ENCODE results near the gene LOXL3. TPM values are rescaled to one million over a fixed set of nuclear protein-coding genes. Genes with fewer than 3 reads are reported as not detected.
"Not testable (repeated sequence)": the region's sequence is repeated elsewhere in the genome, so short reads cannot be mapped to it uniquely, and the experiment has no call there.

LOXL3 gene
- polyA plus RNA-seq, 1 of the 3 experiments (the other 2 are of a cell fraction) = 47.9 TPM

DNA sequence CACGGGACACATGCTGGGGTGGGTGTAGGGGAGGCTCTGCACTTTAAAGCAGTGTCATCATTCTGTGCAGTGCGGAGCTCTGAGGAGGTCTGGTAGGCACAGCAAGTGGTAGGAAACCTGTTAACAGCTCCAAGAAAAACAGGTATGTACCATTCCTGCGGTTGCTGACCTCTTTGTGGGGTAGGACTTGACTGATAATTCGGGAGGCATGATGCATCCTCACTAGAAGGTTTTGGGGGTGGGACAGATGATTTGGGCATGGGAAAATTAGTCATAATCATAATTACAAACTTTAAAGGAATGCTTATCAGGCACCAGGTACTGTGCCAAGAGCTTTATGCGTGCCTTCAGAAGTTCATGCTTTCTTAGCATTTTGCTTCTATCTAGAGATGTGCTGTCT is 10.5 kb upstream of the LOXL3 start:
- H3K9me3 ChIP-seq = no peaks in the 10 kb centered on the region
- H3K27ac ChIP-seq (ENCODE audit: low read depth in 2 of 2, low read length in 1 of 2) = peak overlapping the region in 1 of 2 experiments; percentile 93; a peak in 2 of 4 replicates
- peaks cover 39% of the 10 kb centered on the region for H3F3A ChIP-seq (replicated peaks; ENCODE audit: insufficient read depth)
- peaks cover 7 to 27% of the 10 kb centered on the region in 2 experiments; a peak in 3 of 4 replicates for H3K4me1 ChIP-seq (ENCODE audit: control insufficient read depth in 1 of 2, insufficient read depth in 2 of 2, low read depth in 1 of 2, low read length in 1 of 2)
- H3K9ac ChIP-seq = no peak overlapping the region
- no peak overlapping the region; the same call in 1 of the 2 replicates for H3K4me2 ChIP-seq
- WGBS (ENCODE audit: low lambda C conversion rate) = 56% methylated on average over 5 of the region's 5 CpGs
- H3K27me3 ChIP-seq (ENCODE audit: insufficient read depth) = no peaks in the 10 kb centered on the region
- H3K4me3 ChIP-seq (ENCODE audit: low read depth in 2 of 2, low read length in 1 of 2) = no peak overlapping the region
- H3K36me3 ChIP-seq (replicated peaks in 1 of 2; ENCODE audit: control insufficient read depth in 1 of 2, insufficient read depth in 2 of 2, low read length in 1 of 2) = no peaks in the 10 kb centered on the region
- no peak for DNase-seq
- no peak for TF ChIP-seq MEF2A (IDR thresholded peaks at IDR 0.05; ENCODE audit: borderline replicate concordance, low read depth)
- TF ChIP-seq RCOR1 (IDR thresholded peaks at IDR 0.05; ENCODE audit: low read length) = no peak
- no peak for TF ChIP-seq GABPA (IDR thresholded peaks at IDR 0.05; ENCODE audit: low read depth)
- no peak for TF ChIP-seq EZH2phosphoT487 (IDR thresholded peaks at IDR 0.05; ENCODE audit: borderline replicate concordance, low read depth)
- no peak for TF ChIP-seq SIN3A (IDR thresholded peaks at IDR 0.05; ENCODE audit: borderline replicate concordance, low read depth, low read length)
- no peak; the same call in 1 of the 2 replicates for TF ChIP-seq NFIC (IDR thresholded peaks at IDR 0.05; ENCODE audit: borderline replicate concordance)
- TF ChIP-seq, protein P1, sequence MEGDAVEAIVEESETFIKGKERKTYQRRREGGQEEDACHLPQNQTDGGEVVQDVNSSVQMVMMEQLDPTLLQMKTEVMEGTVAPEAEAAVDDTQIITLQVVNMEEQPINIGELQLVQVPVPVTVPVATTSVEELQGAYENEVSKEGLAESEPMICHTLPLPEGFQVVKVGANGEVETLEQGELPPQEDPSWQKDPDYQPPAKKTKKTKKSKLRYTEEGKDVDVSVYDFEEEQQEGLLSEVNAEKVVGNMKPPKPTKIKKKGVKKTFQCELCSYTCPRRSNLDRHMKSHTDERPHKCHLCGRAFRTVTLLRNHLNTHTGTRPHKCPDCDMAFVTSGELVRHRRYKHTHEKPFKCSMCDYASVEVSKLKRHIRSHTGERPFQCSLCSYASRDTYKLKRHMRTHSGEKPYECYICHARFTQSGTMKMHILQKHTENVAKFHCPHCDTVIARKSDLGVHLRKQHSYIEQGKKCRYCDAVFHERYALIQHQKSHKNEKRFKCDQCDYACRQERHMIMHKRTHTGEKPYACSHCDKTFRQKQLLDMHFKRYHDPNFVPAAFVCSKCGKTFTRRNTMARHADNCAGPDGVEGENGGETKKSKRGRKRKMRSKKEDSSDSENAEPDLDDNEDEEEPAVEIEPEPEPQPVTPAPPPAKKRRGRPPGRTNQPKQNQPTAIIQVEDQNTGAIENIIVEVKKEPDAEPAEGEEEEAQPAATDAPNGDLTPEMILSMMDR (IDR thresholded peaks at IDR 0.05) = no peak
- TF ChIP-seq FOSL2 (IDR thresholded peaks at IDR 0.05; ENCODE audit: borderline replicate concordance, low read depth) = no peak; the same call in 1 of the 2 replicates
- no peak for TF ChIP-seq FOXJ3 (CRISPR knock-in tag; IDR thresholded peaks at IDR 0.05)
- TF ChIP-seq CHD2 (IDR thresholded peaks at IDR 0.05; ENCODE audit: low read length, partially characterized antibody) = no peak
- no peak for TF ChIP-seq MXI1 (IDR thresholded peaks at IDR 0.05; ENCODE audit: low read depth, low read length)
- TF ChIP-seq TCF12 (IDR thresholded peaks at IDR 0.05) = no peak; the same call in 1 of the 2 replicates
- no peak for TF ChIP-seq SMC3 (IDR thresholded peaks at IDR 0.05; ENCODE audit: low read depth, low read length)
- TF ChIP-seq, protein P2, sequence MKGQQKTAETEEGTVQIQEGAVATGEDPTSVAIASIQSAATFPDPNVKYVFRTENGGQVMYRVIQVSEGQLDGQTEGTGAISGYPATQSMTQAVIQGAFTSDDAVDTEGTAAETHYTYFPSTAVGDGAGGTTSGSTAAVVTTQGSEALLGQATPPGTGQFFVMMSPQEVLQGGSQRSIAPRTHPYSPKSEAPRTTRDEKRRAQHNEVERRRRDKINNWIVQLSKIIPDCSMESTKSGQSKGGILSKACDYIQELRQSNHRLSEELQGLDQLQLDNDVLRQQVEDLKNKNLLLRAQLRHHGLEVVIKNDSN (IDR thresholded peaks at IDR 0.05; ENCODE audit: borderline replicate concordance, low read depth) = no peak
- TF ChIP-seq RFX5 (IDR thresholded peaks at IDR 0.05; ENCODE audit: low read length) = no peak
- no peaks in the 10 kb centered on the region for H3K9me2 ChIP-seq
- no peak overlapping the region for H2AFZ ChIP-seq (ENCODE audit: low read depth)
- H3K79me2 ChIP-seq (ENCODE audit: insufficient read depth) = no peaks in the 10 kb centered on the region
- no peaks in the 10 kb centered on the region for H4K20me1 ChIP-seq (ENCODE audit: insufficient read depth)
- ChIA-PET POLR2A (no interaction called here), CTCF (interaction anchor here (0.9 to 1.2 kb wide), 2 partner anchors 9 to 73 kb away, joined by 3 to 5 read pairs; no protein-coding TSS in a partner anchor)

DNA sequence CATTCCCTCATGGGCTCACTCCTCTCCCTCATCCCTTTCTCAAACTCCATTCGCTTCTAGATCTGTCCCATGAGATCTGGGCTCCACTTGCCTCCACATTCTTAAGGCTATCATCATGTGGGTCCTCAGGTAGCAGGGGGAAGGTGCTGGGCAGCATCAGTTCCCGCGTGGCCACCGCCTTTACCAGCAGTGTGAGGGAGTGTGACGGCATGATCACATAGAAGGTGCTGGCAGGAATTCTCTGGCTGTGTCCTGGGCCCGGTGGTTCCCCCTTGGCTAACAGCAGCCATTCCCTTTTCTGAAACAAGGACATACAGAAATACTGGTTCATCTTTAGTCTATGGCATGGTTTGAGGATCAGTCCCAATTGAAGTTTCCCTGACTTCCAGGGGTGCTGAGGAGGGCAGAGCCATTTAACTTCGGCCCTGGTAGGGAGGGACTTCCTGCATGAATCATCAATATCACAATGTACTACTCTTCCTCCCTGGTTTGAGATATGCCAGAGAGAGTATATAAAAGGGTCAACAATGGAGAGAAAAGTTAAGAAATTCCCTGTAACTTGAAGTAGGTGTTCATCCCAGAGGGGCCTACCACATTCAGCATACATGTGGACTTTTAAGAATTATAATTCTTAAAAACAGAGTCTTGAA is 8.5 kb upstream of the LOXL3 start:
- no peak for TF ChIP-seq FOXJ3 (CRISPR knock-in tag; IDR thresholded peaks at IDR 0.05)
- 0 out of 2 replicates have a peak, but pooled peaks have one; percentile 12 for TF ChIP-seq GABPA (IDR thresholded peaks at IDR 0.05; ENCODE audit: low read depth)
- Histone ChIP-seq H3K4me3 (ENCODE audit: low read depth in 2 of 2, low read length in 1 of 2) (no peak overlapping the region), H3K9me2 (no peaks in the 10 kb centered on the region), H3K9me3 (no peaks in the 10 kb centered on the region), H3K27me3 (ENCODE audit: insufficient read depth) (no peaks in the 10 kb centered on the region), H3K79me2 (ENCODE audit: insufficient read depth) (no peaks in the 10 kb centered on the region), H3F3A (replicated peaks; ENCODE audit: insufficient read depth) (peaks cover 29% of the 10 kb centered on the region), H3K36me3 (replicated peaks in 1 of 2; ENCODE audit: control insufficient read depth in 1 of 2, insufficient read depth in 2 of 2, low read length in 1 of 2) (peaks cover 0 to 5% of the 10 kb centered on the region in 2 experiments), H2AFZ (ENCODE audit: low read depth) (peak overlapping the region; percentile 62; the same call in 1 of the 2 replicates), H3K4me1 (ENCODE audit: control insufficient read depth in 1 of 2, insufficient read depth in 2 of 2, low read depth in 1 of 2, low read length in 1 of 2) (peaks cover 4 to 11% of the 10 kb centered on the region in 2 experiments; a peak in 3 of 4 replicates), H3K4me2 (peak overlapping the region; percentile 44; the same call in 1 of the 2 replicates), H4K20me1 (ENCODE audit: insufficient read depth) (no peaks in the 10 kb centered on the region), H3K9ac (no peak overlapping the region), H3K27ac (ENCODE audit: low read depth in 2 of 2, low read length in 1 of 2) (no peak overlapping the region)
- WGBS (ENCODE audit: low lambda C conversion rate) = 78% methylated on average over 7 of the region's 7 CpGs
- no peak for DNase-seq
- ChIA-PET CTCF (no interaction called here), POLR2A (no interaction called here)

DNA sequence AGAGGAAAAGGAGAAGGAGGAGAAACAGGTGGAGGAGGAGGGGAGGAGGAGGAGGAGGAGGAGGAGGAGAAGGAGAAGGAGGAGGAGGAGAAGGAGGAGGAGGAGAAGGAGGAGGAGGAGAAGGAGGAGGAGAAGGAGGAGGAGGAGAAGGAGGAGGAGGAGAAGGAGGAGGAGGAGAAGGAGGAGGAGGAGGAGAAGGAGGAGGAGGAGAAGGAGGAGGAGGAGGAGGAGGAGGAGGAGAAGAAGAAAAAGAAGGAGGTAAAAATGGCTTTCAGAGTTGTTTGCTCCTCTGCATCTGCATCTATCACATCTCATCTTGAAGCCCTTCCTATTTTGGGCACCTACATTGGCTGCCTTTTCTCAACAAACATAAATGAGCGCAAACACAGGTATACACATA is 7.3 kb upstream of the LOXL3 start:
- H3K27ac ChIP-seq (ENCODE audit: low read depth in 2 of 2, low read length in 1 of 2); H3K4me3 ChIP-seq (ENCODE audit: low read depth in 2 of 2, low read length in 1 of 2); H3K9me2 ChIP-seq; H2AFZ ChIP-seq (ENCODE audit: low read depth); H4K20me1 ChIP-seq (ENCODE audit: insufficient read depth); DNase-seq; H3K27me3 ChIP-seq (ENCODE audit: insufficient read depth); H3K79me2 ChIP-seq (ENCODE audit: insufficient read depth); H3K4me2 ChIP-seq; H3K9me3 ChIP-seq; POLR2A ChIA-PET; H3K9ac ChIP-seq; H3K4me1 ChIP-seq (ENCODE audit: control insufficient read depth in 1 of 2, insufficient read depth in 2 of 2, low read depth in 1 of 2, low read length in 1 of 2): not testable (repeated sequence)
- WGBS (ENCODE audit: low lambda C conversion rate) = 100% methylated on average over 1 of the region's 1 CpG
- Histone ChIP-seq H3F3A (replicated peaks; ENCODE audit: insufficient read depth) (peaks cover 18% of the 10 kb centered on the region), H3K36me3 (replicated peaks in 1 of 2; ENCODE audit: control insufficient read depth in 1 of 2, insufficient read depth in 2 of 2, low read length in 1 of 2) (peaks cover 10 to 17% of the 10 kb centered on the region in 2 experiments)
- CTCF ChIA-PET = interaction anchor here (3.2 kb wide), 1 partner anchor 28 kb away, joined by 15 read pairs; no protein-coding TSS in a partner anchor
